Measurements from ENCODE around the gene PDLIM3. TPM values are rescaled to one million over a fixed set of nuclear protein-coding genes. Genes with fewer than 3 reads are reported as not detected.

The PDLIM3 gene
- total RNA-seq, 1 donor from 2014 or later = 24.4 TPM

- H3K36me3 ChIP-seq = no peaks in the 10 kb centered on the region
- DNase-seq = peak; percentile 71
- H3K27ac ChIP-seq = no peak overlapping the region
- no peak for TF ChIP-seq CTCF (IDR thresholded peaks at IDR 0.05)
- peak; percentile 63 for ATAC-seq
- intact Hi-C loops (cut with DNase I) = no loop called here
- H3K4me3 ChIP-seq = no peak overlapping the region
- H3K27me3 ChIP-seq = no peaks in the 10 kb centered on the region
- H3K4me1 ChIP-seq = no peaks in the 10 kb centered on the region
- H3K9me3 ChIP-seq = no peaks in the 10 kb centered on the region
Measured at GRCh38 chr4:185504098-185505047, 30.9 kb downstream of the PDLIM3 start.

- no peak overlapping the region for H3K27ac ChIP-seq
- no peak for ATAC-seq
- intact Hi-C loops (cut with DNase I) = no loop called here
- H3K36me3 ChIP-seq = no peaks in the 10 kb centered on the region
- H3K4me1 ChIP-seq = no peaks in the 10 kb centered on the region
- no peak overlapping the region for H3K4me3 ChIP-seq
- TF ChIP-seq CTCF (IDR thresholded peaks at IDR 0.05) = no peak
- no peaks in the 10 kb centered on the region for H3K9me3 ChIP-seq
- DNase-seq = no peak
- H3K27me3 ChIP-seq = no peaks in the 10 kb centered on the region
Measured at GRCh38 chr4:185502386-185502785, 32.9 kb downstream of the PDLIM3 start.

GRCh38 chr4:185500576-185500975 lies 34.7 kb downstream of the PDLIM3 start:
- no peak for ATAC-seq
- intact Hi-C loops (cut with DNase I) = no loop called here

GRCh38 chr4:185500035-185500434 lies 35.3 kb downstream of the PDLIM3 start:
- Histone ChIP-seq H3K4me3 (no peak overlapping the region), H3K27me3 (no peaks in the 10 kb centered on the region), H3K27ac (no peak overlapping the region), H3K9me3 (no peaks in the 10 kb centered on the region), H3K36me3 (no peaks in the 10 kb centered on the region), H3K4me1 (no peaks in the 10 kb centered on the region)
- no peak for TF ChIP-seq CTCF (IDR thresholded peaks at IDR 0.05)
- intact Hi-C loops (cut with DNase I) = no loop called here
- ATAC-seq (no peak), DNase-seq (no peak)

More at GRCh38 chr4:185500576-185500975, 34.7 kb downstream of the PDLIM3 start:
- Histone ChIP-seq H3K9me3 (no peaks in the 10 kb centered on the region), H3K27me3 (no peaks in the 10 kb centered on the region), H3K27ac (no peak overlapping the region), H3K4me1 (no peaks in the 10 kb centered on the region), H3K4me3 (no peak overlapping the region), H3K36me3 (no peaks in the 10 kb centered on the region)
- no peak for TF ChIP-seq CTCF (IDR thresholded peaks at IDR 0.05)
- DNase-seq = no peak

GRCh38 chr4:185488650-185489049 lies 46.7 kb downstream of the PDLIM3 start:
- TF ChIP-seq CTCF (IDR thresholded peaks at IDR 0.05) = no peak
- H3K4me1 ChIP-seq = no peaks in the 10 kb centered on the region
- no peak overlapping the region for H3K27ac ChIP-seq
- no peaks in the 10 kb centered on the region for H3K36me3 ChIP-seq
- no peaks in the 10 kb centered on the region for H3K9me3 ChIP-seq
- DNase-seq = no peak
- H3K27me3 ChIP-seq = no peaks in the 10 kb centered on the region
- no peak overlapping the region for H3K4me3 ChIP-seq
- no peak for ATAC-seq
- intact Hi-C loops (cut with DNase I) = no loop called here
